HL-60 (cell line): Measurements from ENCODE around the gene HUNK.

ENCODE experiments used
- DNase-seq, 2 experiments: peaks; one replicate each; pipeline ENCODE4 v3.0.0-alpha.2; 2010 to 2020; ENCODE audit warnings: low read depth in 1 of 2, low spot score in 1 of 2
- H3K27ac ChIP-seq: fragments of 250-450 bp; sonication (Bioruptor Pico); replicated peaks from 2 replicates; pipeline ENCODE4 v1.5.1; 2020; ENCODE audit warnings: mild to moderate bottlenecking, moderate library complexity
- H3K27me3 ChIP-seq: fragments of 250-450 bp; sonication (Bioruptor Pico); 2 replicates; pipeline ENCODE4 v1.5.1; 2021; ENCODE audit warnings: mild to moderate bottlenecking, moderate library complexity; ENCODE audit not compliant: insufficient read depth, poor library complexity, severe bottlenecking
- H3K4me3 ChIP-seq: replicated peaks from 2 replicates; pipeline ENCODE4 v1.5.1; 2011; ENCODE audit warnings: mild to moderate bottlenecking, control low read depth, low read length; ENCODE audit not compliant: insufficient read depth
- GABPA ChIP-seq: IDR thresholded peaks from 2 replicates; pipeline ENCODE4 v1.6.1; 2012; ENCODE audit warnings: low read depth
- POLR2AphosphoS5 ChIP-seq: IDR thresholded peaks from 2 replicates; pipeline ENCODE4 v1.6.1; 2012; ENCODE audit warnings: low read depth
- SPI1 ChIP-seq: IDR thresholded peaks from 2 replicates; pipeline ENCODE4 v1.6.1; 2012; ENCODE audit warnings: low read depth, mild to moderate bottlenecking, borderline replicate concordance
- TF ChIP-seq, protein P1 (sequence below): IDR thresholded peaks from 2 replicates; pipeline ENCODE4 v1.6.1; 2012; ENCODE audit warnings: low read depth; ENCODE audit not compliant: insufficient replicate concordance
- TF ChIP-seq, protein P2 (sequence below): IDR thresholded peaks from one replicate; pipeline ENCODE4 v1.5.1; 2011; ENCODE audit warnings: low read length, control low read depth, inconsistent platforms; ENCODE audit not compliant: insufficient read depth

The HUNK gene

DNA sequence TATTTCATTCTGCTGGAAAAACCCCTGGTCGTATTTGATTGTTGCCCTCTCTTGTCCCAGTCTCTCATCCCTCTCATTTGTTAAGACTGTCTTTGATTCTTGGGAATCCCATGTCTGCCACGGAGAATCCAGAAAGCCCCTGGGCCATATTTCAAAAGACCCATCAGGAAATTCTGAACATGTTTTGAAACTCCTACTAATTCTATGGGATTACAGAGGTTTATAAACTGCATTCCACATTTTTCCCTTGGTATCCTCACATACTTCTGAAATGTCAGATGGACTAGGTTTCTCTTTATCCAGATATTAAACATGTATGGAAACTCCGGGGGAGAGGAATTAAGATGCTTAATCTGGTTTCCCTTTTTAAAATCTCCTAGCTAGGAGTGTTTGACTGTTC, 80.0 kb downstream of the HUNK start:
- Histone ChIP-seq H3K27ac (no peak overlapping the region), H3K27me3 (no peaks in the 10 kb centered on the region), H3K4me3 (no peak overlapping the region)
- no peak for DNase-seq
- TF ChIP-seq, protein P1, sequence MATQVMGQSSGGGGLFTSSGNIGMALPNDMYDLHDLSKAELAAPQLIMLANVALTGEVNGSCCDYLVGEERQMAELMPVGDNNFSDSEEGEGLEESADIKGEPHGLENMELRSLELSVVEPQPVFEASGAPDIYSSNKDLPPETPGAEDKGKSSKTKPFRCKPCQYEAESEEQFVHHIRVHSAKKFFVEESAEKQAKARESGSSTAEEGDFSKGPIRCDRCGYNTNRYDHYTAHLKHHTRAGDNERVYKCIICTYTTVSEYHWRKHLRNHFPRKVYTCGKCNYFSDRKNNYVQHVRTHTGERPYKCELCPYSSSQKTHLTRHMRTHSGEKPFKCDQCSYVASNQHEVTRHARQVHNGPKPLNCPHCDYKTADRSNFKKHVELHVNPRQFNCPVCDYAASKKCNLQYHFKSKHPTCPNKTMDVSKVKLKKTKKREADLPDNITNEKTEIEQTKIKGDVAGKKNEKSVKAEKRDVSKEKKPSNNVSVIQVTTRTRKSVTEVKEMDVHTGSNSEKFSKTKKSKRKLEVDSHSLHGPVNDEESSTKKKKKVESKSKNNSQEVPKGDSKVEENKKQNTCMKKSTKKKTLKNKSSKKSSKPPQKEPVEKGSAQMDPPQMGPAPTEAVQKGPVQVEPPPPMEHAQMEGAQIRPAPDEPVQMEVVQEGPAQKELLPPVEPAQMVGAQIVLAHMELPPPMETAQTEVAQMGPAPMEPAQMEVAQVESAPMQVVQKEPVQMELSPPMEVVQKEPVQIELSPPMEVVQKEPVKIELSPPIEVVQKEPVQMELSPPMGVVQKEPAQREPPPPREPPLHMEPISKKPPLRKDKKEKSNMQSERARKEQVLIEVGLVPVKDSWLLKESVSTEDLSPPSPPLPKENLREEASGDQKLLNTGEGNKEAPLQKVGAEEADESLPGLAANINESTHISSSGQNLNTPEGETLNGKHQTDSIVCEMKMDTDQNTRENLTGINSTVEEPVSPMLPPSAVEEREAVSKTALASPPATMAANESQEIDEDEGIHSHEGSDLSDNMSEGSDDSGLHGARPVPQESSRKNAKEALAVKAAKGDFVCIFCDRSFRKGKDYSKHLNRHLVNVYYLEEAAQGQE, result no peak
- TF ChIP-seq, protein P2, sequence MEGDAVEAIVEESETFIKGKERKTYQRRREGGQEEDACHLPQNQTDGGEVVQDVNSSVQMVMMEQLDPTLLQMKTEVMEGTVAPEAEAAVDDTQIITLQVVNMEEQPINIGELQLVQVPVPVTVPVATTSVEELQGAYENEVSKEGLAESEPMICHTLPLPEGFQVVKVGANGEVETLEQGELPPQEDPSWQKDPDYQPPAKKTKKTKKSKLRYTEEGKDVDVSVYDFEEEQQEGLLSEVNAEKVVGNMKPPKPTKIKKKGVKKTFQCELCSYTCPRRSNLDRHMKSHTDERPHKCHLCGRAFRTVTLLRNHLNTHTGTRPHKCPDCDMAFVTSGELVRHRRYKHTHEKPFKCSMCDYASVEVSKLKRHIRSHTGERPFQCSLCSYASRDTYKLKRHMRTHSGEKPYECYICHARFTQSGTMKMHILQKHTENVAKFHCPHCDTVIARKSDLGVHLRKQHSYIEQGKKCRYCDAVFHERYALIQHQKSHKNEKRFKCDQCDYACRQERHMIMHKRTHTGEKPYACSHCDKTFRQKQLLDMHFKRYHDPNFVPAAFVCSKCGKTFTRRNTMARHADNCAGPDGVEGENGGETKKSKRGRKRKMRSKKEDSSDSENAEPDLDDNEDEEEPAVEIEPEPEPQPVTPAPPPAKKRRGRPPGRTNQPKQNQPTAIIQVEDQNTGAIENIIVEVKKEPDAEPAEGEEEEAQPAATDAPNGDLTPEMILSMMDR, result no peak
- TF ChIP-seq POLR2AphosphoS5 (no peak), GABPA (no peak), SPI1 (no peak)

DNA sequence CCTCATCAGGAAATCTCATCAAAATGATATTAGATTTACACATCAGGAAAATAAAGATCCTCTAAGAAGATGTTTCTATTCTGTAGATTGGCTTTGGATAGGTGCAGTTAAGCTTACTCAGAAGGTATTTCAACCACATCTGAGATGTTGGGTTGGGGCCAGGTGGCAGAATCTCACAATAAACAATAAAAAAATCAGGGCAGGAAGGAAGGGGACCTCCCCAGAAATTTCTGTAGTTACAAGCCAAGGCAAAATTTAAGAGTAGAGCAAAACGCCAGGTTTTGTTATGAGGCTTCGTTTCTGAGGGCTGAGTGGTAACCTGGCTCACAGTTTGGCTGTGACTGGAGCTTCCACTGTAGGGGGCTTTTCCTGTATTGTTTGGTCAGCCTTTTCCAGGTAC, 84.8 kb downstream of the HUNK start:
- DNase-seq, result no peak
- Histone ChIP-seq H3K27ac (no peak overlapping the region), H3K27me3 (peaks cover 2% of the 10 kb centered on the region), H3K4me3 (no peak overlapping the region)
- no peak for TF ChIP-seq POLR2AphosphoS5
- TF ChIP-seq, protein P1, result no peak
- TF ChIP-seq, protein P2, result no peak
- TF ChIP-seq GABPA, result no peak
- TF ChIP-seq SPI1, result no peak

DNA sequence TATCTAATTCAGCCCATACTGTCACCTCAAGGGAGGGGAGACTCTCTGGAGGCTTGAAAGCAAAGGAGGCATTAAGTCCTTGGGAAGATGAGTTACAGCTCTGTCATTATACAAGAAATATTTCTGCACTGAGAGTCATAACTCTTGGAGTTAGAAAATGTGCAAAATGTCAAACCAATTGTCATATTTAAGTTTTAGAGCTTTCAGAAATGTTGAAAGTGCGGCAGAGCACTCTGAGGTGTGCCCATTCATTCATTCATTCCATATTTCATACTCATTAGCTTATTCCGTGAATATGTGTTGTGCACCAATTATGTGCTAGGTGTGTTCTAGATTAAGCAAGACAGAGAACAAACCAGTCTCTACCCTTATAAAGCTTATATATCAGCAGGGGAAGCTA, 87.1 kb downstream of the HUNK start:
- TF ChIP-seq, protein P1, result no peak
- TF ChIP-seq GABPA (no peak), POLR2AphosphoS5 (no peak), SPI1 (no peak)
- TF ChIP-seq, protein P2, result no peak
- Histone ChIP-seq H3K27ac (no peak overlapping the region), H3K4me3 (no peak overlapping the region), H3K27me3 (peaks cover 2% of the 10 kb centered on the region)
- DNase-seq, result no peak
